Measurements from ENCODE around the gene FXYD3. TPM values are rescaled to one million over a fixed set of nuclear protein-coding genes. Genes with fewer than 3 reads are reported as not detected.

The FXYD3 gene
- total RNA-seq, 1 donor from 2014 or later: 17.3 TPM

GRCh38 chr19:35116072-35116801 is 614 bp downstream of the FXYD3 start:
- Mint-ChIP-seq H3K27me3 (peaks cover 14% of the 10 kb centered on the region), H3K36me3 (ENCODE audit: insufficient read depth) (no peaks in the 10 kb centered on the region), H3K4me3 (ENCODE audit: low read depth) (peak overlapping the region; percentile 61), H3K9me3 (ENCODE audit: low read depth) (no peaks in the 10 kb centered on the region), H3K27ac (peak overlapping the region; percentile 82), H3K4me1 (ENCODE audit: low read depth) (peaks cover 27% of the 10 kb centered on the region)
- TF ChIP-seq CTCF (IDR thresholded peaks at IDR 0.05; ENCODE audit: unreplicated experiment): no peak
- no peak for DNase-seq (ENCODE audit: low spot score, unreplicated experiment)

GRCh38 chr19:35117116-35117515 is 1.5 kb downstream of the FXYD3 start:
- Mint-ChIP-seq H3K36me3 (ENCODE audit: insufficient read depth) (no peaks in the 10 kb centered on the region), H3K4me3 (ENCODE audit: low read depth) (no peak overlapping the region), H3K27me3 (peaks cover 14% of the 10 kb centered on the region), H3K9me3 (ENCODE audit: low read depth) (no peaks in the 10 kb centered on the region), H3K27ac (no peak overlapping the region), H3K4me1 (ENCODE audit: low read depth) (peaks cover 24% of the 10 kb centered on the region)
- no peak for DNase-seq (ENCODE audit: low spot score, unreplicated experiment)
- no peak for TF ChIP-seq CTCF (IDR thresholded peaks at IDR 0.05; ENCODE audit: unreplicated experiment)

GRCh38 chr19:35117799-35118198 is 2.2 kb downstream of the FXYD3 start:
- no peak overlapping the region for H3K4me3 Mint-ChIP-seq (ENCODE audit: low read depth)
- H3K27me3 Mint-ChIP-seq: peaks cover 17% of the 10 kb centered on the region
- no peak for TF ChIP-seq CTCF (IDR thresholded peaks at IDR 0.05; ENCODE audit: unreplicated experiment)
- no peaks in the 10 kb centered on the region for H3K36me3 Mint-ChIP-seq (ENCODE audit: insufficient read depth)
- H3K27ac Mint-ChIP-seq: no peak overlapping the region
- H3K9me3 Mint-ChIP-seq (ENCODE audit: low read depth): no peaks in the 10 kb centered on the region
- peaks cover 24% of the 10 kb centered on the region for H3K4me1 Mint-ChIP-seq (ENCODE audit: low read depth)
- DNase-seq (ENCODE audit: low spot score, unreplicated experiment): no peak

DNA sequence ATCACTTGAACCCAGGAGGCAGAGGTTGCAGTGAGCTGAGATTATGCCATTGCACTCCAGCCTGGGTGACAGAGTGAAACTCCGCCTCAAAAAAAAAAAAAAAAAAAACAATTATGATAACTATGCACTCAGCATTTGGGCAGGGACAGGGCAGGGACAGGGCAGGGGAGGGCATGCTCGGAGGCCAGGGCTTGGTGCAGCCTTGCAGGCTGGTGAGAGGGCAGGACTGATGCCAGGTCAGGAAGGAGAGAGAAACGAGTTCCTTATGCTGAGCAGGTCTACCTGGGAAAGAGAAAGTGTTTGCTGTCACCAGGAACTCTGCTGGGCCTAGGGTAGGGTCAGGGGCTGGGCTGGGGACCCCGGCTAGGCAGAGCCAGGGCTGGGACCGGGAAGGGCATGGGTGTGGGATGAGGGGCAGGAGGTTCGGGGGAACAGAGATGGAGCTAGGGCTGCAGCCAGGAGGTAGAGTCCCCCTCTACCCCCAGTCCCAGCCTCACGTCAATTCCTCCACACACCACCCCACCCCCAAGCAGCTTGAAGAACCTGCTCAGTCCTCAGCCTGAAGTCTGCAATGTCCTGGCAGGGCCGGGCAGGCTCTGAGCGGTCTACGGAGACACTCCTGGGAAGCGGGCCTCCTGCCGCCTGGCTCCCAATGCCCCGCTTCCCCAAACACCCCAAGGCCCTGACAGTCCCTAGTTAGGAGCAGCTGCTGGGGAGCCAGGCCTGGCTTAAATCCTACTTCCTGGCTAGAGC is 2.8 kb downstream of the FXYD3 start:
- Mint-ChIP-seq H3K36me3 (ENCODE audit: insufficient read depth) (no peaks in the 10 kb centered on the region), H3K4me1 (ENCODE audit: low read depth) (peaks cover 24% of the 10 kb centered on the region), H3K9me3 (ENCODE audit: low read depth) (no peaks in the 10 kb centered on the region), H3K27me3 (peaks cover 17% of the 10 kb centered on the region), H3K27ac (no peak overlapping the region), H3K4me3 (ENCODE audit: low read depth) (no peak overlapping the region)
- no peak for DNase-seq (ENCODE audit: low spot score, unreplicated experiment)
- TF ChIP-seq CTCF (IDR thresholded peaks at IDR 0.05; ENCODE audit: unreplicated experiment): no peak

GRCh38 chr19:35119091-35119490 is 3.5 kb downstream of the FXYD3 start:
- Mint-ChIP-seq H3K27ac (no peak overlapping the region), H3K9me3 (ENCODE audit: low read depth) (no peaks in the 10 kb centered on the region), H3K27me3 (peaks cover 20% of the 10 kb centered on the region), H3K4me1 (ENCODE audit: low read depth) (peaks cover 24% of the 10 kb centered on the region), H3K4me3 (ENCODE audit: low read depth) (no peak overlapping the region), H3K36me3 (ENCODE audit: insufficient read depth) (no peaks in the 10 kb centered on the region)
- no peak for TF ChIP-seq CTCF (IDR thresholded peaks at IDR 0.05; ENCODE audit: unreplicated experiment)
- no peak for DNase-seq (ENCODE audit: low spot score, unreplicated experiment)

All from progenitor cell of endocrine pancreas (in vitro differentiated cells).